COLO668 (cell line): ENCODE data around the gene CEBPA.
A peak's percentile ranks its signal among the peaks of the same experiment; 100 is the strongest.
"Not testable (repeated sequence)": the region's sequence is repeated elsewhere in the genome, so short reads cannot be mapped to it uniquely, and the experiment has no call there.

Source experiments
- DNase-seq: peaks from one replicate; lab custom pipeline; 2025; ENCODE audit not compliant: unreplicated experiment; lab: John Stamatoyannopoulos, UW

CEBPA gene

DNA sequence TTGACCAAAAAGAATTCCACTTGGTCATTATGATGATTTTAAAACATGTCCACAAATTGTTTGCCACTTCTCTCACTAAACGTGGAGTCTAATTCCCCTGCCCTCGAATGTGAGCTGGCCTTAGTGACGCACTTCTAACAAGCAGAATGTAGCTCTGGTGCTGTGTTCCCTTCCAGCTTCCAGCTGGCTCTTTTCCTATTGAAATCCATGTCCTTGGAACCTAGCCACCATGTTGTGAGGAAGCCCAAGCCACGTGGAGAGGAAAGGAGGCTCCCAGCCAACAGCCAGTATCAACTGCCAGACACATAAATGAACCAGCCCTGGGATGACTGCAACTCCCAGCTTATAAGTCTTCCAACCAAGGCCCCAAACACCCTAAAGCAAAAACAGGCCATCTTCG, 23.6 kb upstream of the CEBPA start:
- DNase-seq = no peak

DNA sequence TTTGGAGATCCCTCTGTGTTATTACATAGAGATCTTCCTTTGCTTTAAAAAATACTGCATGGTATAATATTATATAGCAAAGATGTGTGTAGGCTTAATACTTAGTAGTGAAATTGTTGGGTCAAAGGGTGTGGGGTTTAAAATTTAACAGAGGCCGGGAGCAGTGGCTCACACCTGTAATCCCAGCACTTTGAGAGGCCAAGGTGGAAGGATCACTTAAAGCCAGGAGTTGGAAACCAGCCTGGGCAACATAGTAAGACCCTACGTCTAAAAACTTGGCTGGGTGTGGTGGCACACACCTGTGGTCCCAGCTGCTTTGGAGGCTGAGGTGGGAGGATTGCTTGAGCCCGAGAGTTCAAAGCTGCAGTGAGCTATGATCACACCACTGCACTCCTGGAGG, 22.3 kb upstream of the CEBPA start:
- no peak for DNase-seq

DNA sequence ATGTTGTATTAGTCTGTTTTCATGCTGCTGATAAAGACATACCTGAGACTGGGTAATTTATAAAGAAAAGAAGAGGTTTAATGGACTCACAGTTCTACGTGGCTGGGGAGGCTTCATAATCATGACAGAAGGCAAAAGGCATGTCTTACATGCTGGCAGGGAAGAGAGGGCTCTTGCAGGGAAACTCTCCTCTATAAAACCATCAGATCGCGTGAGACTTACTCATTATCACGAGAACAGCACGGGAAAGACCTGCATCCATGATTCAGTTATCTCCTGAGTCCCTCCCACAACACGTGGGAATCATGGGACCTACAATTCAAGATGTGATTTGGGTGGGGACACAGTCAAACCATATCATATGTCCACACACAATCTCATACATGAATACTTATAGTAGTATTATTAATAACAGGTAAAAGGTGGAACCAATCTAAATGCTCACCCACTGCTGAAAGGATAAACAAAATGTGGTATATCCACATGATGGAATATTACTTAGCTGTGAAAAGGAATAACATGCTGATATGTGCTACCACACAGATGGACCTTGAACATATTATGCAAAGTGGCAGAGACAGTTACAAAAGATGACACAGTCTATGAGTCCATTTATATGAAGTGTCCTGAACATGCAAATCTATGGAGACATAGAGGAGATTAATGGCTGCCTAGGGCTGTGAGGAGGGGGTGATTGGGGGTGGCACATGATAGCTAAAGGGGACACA, 20.9 kb upstream of the CEBPA start:
- DNase-seq = no peak

DNA sequence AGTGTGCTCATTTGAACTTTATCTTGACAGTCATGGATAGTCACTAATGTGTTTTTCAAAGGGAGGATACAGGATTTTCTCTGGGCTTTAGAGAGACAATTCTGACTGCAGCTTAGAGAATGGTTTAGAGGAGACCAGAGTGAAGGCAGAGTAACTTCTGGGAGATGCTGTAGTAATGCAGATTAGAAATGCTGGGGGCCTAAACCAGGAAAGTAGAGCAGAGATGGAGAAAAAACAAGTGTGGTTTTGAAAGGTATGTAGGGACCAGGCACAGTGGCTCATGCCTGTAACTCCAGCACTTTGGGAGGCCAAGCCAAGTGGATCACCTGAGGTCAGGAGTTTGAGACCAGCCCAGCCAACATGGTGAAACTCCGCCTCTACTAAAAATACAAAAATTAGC, 18.3 kb upstream of the CEBPA start:
- no peak for DNase-seq

DNA sequence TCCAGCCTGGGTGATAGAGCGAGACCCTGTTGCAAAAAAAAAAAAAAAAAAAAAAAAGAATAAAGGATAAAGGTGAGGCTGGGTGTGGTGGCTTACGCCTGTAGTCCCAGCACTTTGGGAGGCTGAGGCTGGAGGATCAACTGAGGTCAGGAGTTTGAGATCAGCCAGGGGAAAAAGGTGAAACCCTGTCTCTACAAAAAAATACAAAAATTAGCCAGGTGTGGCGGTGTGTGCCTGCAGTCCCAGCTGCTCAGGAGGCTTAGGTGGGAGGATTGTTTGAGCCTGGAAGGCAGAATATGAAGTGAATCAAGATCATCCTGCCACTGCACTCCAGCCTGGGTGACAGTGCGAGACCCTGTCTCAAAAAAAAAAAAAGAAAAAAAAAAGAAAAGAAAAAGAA, 15.7 kb upstream of the CEBPA start:
- not testable (repeated sequence) for DNase-seq

- DNase-seq = no peak
Observed at GRCh38 chr19:33317517-33317916, 15.2 kb upstream of the CEBPA start.

- no peak for DNase-seq
Observed at GRCh38 chr19:33316541-33317264, 14.4 kb upstream of the CEBPA start.

DNA sequence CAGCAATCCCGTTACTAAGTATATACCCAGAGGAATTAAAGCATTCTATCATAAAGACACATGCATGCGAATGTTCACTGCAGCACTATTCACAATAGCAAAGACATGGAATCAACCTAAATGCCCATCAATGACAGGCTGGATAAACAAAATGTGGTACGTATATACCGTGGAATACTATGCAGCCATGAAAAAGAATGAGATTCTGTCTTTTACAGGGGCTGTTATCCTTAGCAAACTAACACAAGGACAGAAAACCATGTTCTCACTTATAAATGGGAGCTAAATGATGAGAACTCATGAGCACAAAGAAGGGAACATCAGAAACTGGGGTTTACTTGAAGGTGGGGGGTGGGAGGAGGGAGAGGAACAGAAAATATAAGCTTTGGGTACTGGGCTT, 10.5 kb upstream of the CEBPA start:
- DNase-seq = not testable (repeated sequence)

DNA sequence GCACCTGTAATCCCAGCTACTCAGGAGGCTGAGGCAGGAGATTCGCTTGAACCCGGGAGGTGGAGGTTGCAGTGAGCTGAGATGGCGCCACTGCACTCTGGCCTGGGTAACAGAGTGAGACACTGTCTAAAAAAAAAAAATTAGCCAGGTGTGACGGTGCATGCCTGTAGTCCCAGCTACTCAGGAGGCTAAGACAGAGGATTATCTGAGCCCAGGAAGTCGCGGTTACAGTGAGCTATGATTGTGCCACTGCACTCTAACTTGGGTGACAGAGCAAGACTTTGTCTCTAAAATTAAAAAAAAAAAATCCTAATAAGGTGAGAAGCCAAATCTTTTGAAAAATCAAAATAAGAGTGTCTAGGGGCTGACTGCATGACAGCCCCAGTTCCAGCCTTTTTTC, 9.7 kb upstream of the CEBPA start:
- no peak for DNase-seq

GRCh38 chr19:33311326-33311682, 9.0 kb upstream of the CEBPA start:
- no peak for DNase-seq

DNA sequence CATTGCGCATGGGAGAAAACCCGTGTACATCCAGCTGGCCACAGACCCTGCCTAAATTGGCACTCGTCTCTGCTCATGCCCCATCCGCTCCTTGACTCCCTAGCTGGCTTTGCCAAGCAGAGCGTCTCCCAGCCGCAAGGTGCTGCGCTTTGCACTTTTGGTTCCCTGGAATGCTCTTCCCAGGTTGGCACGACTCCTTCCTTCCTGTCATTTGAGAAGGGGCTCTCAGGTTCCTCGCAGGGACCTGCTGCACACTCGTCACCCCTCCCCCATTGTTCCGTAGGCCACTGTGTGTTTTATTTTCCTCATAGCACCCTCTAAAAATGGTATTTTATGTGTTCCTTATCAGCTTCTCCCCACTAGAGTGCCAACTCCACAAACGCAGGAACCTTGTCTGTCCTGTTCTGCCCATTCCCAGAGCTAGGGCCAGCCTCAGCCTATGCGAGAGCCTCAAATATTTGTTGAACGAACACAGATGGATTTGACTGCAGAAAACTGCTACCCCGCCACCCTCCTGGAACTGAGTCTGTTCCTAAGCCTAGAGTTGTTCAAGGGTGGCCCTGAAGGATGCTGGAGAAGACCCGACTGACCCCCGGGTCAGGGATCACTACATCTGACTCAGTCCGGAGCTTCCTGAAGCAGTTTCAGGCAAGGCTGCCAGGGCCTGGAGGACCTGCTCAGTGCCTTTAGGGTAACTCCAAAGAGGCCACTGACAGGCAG, 8.4 kb upstream of the CEBPA start:
- no peak for DNase-seq

DNA sequence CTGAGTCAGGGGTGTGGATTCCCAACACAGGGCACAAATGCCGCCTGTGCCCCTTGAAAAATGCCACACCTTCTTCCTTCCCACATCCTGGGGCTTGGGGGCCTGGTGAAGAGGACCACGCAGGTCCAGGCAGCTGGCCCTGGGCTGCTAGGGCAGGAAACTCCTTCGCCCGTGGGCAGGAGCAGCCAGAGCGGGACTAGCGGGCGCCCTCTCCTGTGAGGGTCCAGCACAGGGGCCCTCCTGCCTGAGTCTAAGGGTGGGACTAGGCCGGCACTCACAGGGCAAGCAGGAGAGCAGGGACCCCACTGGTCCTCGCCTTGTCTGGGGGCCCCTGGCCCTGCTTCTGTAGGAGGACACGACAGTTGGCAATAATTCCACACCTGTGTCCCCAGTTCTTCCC, 7.5 kb upstream of the CEBPA start:
- DNase-seq = no peak

DNA sequence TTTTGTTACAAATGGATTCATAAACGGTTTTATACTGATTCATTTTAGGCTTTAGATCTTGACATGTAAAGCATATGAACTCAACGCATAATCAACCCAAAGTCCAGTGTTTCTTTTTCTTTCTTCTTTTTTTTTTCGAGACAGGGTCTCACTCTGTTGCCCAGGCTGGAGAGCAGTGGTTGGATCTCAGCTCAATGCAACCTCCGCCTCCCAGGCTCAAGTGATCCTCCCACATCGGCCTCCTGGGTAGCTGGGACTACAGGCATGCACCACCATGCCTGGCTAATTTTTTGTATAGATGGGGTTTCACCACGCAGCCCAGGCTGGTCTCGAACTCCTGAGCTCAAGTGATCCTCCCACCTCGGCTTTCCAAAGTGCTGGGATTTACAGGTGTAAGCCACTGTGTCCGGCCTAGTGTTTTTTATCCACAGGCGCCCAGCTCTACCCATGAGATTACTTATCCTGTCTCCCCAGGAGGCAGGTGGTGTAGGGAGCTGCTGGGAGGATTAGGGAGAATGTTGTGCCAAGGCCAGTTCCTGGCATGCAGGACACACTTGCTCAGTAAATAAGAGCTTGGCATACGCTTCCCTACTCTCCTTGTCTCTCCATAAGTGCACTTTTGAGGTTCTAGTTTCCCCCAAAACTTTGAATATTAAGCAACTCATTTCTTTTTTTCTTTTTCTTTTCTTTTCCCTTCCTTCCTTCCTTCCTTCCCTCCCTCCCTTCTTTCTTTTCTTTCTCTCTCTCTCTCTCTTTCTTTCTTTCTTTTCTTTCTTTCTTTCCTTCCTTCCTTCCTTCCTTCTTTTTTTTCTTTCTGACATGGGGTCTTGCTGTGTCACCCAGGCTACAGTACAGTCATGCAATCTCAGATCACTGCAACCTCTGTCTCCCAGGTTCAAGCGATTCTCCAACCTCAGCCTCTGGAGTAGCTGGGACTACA, 4.8 kb upstream of the CEBPA start:
- DNase-seq = no peak

- no peak for DNase-seq
Observed at GRCh38 chr19:33306191-33306590, 3.9 kb upstream of the CEBPA start.

DNA sequence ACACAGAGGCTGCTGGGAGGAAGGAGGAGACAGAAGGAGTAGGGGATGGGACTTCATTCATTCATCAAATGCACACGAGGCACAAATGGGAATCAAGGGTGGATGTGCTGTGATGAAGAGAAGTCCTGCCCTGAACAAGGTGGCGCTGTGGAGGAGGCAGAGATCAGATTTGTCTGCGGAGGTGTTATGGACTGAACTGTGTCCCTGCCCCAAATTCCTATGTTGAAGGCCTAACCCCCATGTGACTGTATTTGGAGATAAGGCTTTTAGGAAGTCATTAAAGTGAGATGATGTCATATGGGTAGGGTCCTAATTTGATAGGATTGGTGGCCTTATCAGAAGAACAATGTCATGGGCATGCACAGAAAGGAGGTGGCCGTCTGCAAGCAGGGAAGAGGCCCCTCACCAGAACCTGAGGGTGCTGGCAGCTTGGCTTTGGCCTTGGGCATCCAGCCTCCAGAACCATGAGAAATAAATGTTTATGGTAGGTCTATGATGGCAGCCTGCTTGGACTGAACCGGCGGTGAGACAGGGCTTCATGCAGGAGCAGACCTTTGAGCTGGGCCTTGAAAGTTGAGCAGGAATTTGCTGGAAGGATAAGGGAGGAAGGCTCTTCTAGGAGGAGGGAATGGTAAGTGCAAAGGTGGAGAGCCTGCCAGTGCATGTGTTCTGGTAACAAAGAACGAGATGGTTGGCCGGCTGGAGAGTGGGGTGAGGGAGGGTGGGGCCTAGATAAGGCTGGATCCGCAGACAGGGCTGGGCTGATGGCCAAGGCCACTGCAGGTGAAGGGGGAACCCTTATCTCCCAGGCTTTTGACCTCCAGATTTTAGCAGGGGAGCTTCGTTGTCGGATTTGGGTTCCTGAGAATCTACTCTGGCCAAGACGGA, 2.7 kb upstream of the CEBPA start:
- DNase-seq = no peak

GRCh38 chr19:33304371-33304759, 2.0 kb upstream of the CEBPA start:
- DNase-seq = no peak

DNA sequence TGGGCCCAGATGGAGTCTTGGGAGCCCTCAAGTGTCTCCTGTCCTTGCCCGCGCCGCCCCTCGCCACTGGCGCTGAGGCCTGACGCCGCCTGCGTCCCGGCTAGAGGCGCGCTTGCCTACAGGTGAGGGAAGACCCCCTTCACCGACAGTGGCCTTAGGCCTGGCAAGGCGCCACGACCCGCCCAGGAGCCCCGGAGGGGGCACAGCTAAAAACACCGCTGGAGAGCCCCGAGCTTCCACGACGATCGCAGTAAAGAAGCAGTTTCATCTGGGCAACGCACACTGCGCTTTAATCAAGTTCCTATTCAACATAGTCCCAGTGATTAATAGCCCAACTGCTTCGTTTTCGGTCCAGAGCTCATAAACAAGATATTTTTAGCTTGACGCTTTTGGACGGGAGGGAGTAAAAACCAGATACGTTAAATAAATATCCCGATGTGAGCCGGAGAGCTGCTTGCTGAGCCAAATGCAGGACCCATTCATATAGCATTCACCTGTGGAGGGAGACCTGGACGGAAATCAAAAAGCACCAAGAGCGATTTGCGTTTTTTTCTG, 1.5 kb upstream of the CEBPA start:
- no peak for DNase-seq

GRCh38 chr19:33302974-33303790, 848 bp upstream of the CEBPA start:
- DNase-seq = peak; percentile 13

DNA sequence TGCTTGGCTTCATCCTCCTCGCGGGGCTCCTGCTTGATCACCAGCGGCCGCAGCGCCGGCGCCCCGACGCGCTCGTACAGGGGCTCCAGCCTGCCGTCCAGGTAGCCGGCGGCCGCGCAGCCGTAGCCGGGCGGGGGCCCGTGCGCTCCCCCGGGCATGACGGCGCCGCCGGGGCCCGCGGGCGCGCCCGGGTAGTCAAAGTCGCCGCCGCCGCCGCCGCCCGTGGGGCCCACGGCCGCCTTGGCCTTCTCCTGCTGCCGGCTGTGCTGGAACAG, 497 bp downstream of the CEBPA start:
- no peak for DNase-seq
